H1 (cell line): ENCODE measurements around the gene ENPP1. TPM values are rescaled to one million over a fixed set of nuclear protein-coding genes. Genes with fewer than 3 reads are reported as not detected.

Experiments used
- CTCF ChIA-PET: fragments of 300-600 bp; sonication (Branson Sonifier 250); formaldehyde crosslinking; loops from one replicate; lab custom pipeline; 2021; ENCODE audit not compliant: partially characterized antibody; lab: Charles Lee
- POLR2A ChIA-PET: fragments of 300-600 bp; sonication (Branson Sonifier 250); formaldehyde crosslinking; loops from one replicate; lab custom pipeline; 2021; ENCODE audit warnings: inconsistent platforms; ENCODE audit not compliant: partially characterized antibody; lab: Charles Lee
- DNase-seq, 2 experiments: peaks; one replicate each; pipeline versions ENCODE4 v3.0.0 to v3.0.0-alpha.2; 2010 to 2022; ENCODE audit warnings: low spot score in 2 of 2, low read depth in 1 of 2, mixed read lengths in 1 of 2
- FAIRE-seq: peaks from 2 replicates; lab custom pipeline; 2011; peaks lifted over from hg19 to GRCh38; lab: Jason Lieb, UNC
- H2AFZ ChIP-seq: 2 replicates; pipeline ENCODE4 v1.8.1; 2012; ENCODE audit warnings: low read length, inconsistent platforms
- H2AK5ac ChIP-seq: 2 replicates; pipeline ENCODE4 v1.6.1; 2013; ENCODE audit warnings: low read depth, low read length
- H2BK120ac ChIP-seq: replicated peaks from 2 replicates; pipeline ENCODE3; 2013; ENCODE audit warnings: low read depth, low read length, inconsistent platforms
- H2BK12ac ChIP-seq: 2 replicates; pipeline ENCODE4 v1.6.1; 2013; ENCODE audit warnings: low read depth, low read length
- H2BK15ac ChIP-seq: 2 replicates; pipeline ENCODE4 v1.6.1; 2013; ENCODE audit warnings: low read length
- H2BK20ac ChIP-seq: 2 replicates; pipeline ENCODE4 v1.6.1; 2013; ENCODE audit warnings: low read length
- H2BK5ac ChIP-seq: 2 replicates; pipeline ENCODE4 v1.6.1; 2013; ENCODE audit warnings: low read depth, low read length
- H3K14ac ChIP-seq: 2 replicates; pipeline ENCODE4 v1.6.1; 2013; ENCODE audit warnings: inconsistent platforms; ENCODE audit not compliant: insufficient read length
- H3K18ac ChIP-seq: 2 replicates; pipeline ENCODE4 v1.6.1; 2013; ENCODE audit warnings: low read length; ENCODE audit errors: extremely low read depth
- H3K23ac ChIP-seq: 2 replicates; pipeline ENCODE4 v1.6.1; 2013; ENCODE audit warnings: inconsistent platforms; ENCODE audit not compliant: insufficient read length
- H3K23me2 ChIP-seq: 2 replicates; pipeline ENCODE4 v1.6.1; 2013; ENCODE audit warnings: low read depth, low read length
- H3K27ac ChIP-seq: 2 replicates; pipeline ENCODE4 v1.6.1; 2011; ENCODE audit warnings: low read depth, low read length, inconsistent platforms
- H3K27me3 ChIP-seq, 4 experiments: replicated peaks in 1 of 4; 1 replicate in 1 of 4; 2 replicates in 3 of 4; pipeline versions ENCODE4 v1.6.1 to v1.8.1; 2011 to 2013; ENCODE audit warnings: low read length in 3 of 4, mild to moderate bottlenecking in 3 of 4, inconsistent platforms in 2 of 4, mixed read lengths in 2 of 4, moderate library complexity in 1 of 4; ENCODE audit not compliant: control insufficient read depth in 3 of 4, insufficient read depth in 3 of 4; ENCODE audit errors: extremely low read depth in 1 of 4
- H3K36me3 ChIP-seq, 4 experiments: 2 replicates each; pipeline versions ENCODE4 v1.6.1 to v1.8.1; 2011 to 2013; ENCODE audit warnings: mild to moderate bottlenecking in 4 of 4, low read length in 3 of 4, moderate library complexity in 2 of 4, control low read depth in 1 of 4, inconsistent platforms in 1 of 4; ENCODE audit not compliant: insufficient read depth in 4 of 4, control insufficient read depth in 2 of 4
- H3K4ac ChIP-seq: replicated peaks from 2 replicates; pipeline ENCODE3; 2013; ENCODE audit warnings: low read length, low read depth, mixed read lengths, inconsistent platforms; ENCODE audit not compliant: insufficient read length
- H3K4me1 ChIP-seq, 4 experiments: replicated peaks in 1 of 4; 1 replicate in 1 of 4; 2 replicates in 3 of 4; pipeline versions ENCODE4 v1.6.1 to v1.8.1; 2011 to 2013; ENCODE audit warnings: low read length in 3 of 4, inconsistent platforms in 2 of 4, mixed read lengths in 1 of 4; ENCODE audit not compliant: insufficient read depth in 4 of 4, control insufficient read depth in 3 of 4
- H3K4me2 ChIP-seq, 2 experiments: 2 replicates each; pipeline versions ENCODE4 v1.6.1 to v1.8.1; 2011 to 2013; ENCODE audit warnings: low read depth in 2 of 2, low read length in 2 of 2, control low read depth in 1 of 2, inconsistent platforms in 1 of 2, mild to moderate bottlenecking in 1 of 2; ENCODE audit not compliant: insufficient read depth in 1 of 2
- H3K4me3 ChIP-seq, 4 experiments: fragments of 200-600, 300-600 bp in 1 of 4; sonication (generic), shearing (Covaris generic), sonication (Bioruptor Twin) in 1 of 4; 2 replicates each; pipeline versions ENCODE4 v1.5.1 to v1.8.1; 2011 to 2016; ENCODE audit warnings: low read length in 4 of 4, low read depth in 3 of 4, control low read depth in 2 of 4, inconsistent platforms in 2 of 4, mild to moderate bottlenecking in 2 of 4, mixed read lengths in 1 of 4, moderate library complexity in 1 of 4; ENCODE audit not compliant: insufficient read depth in 2 of 4; ENCODE audit errors: extremely low read depth in 1 of 4
- H3K56ac ChIP-seq: replicated peaks from 2 replicates; pipeline ENCODE3; 2013; ENCODE audit warnings: low read depth, mild to moderate bottlenecking, mixed read lengths, low read length, inconsistent platforms; ENCODE audit not compliant: insufficient read length
- H3K79me1 ChIP-seq: 2 replicates; pipeline ENCODE4 v1.6.1; 2013; ENCODE audit warnings: low read depth, low read length, control low read depth
- H3K79me2 ChIP-seq, 2 experiments: 2 replicates each; pipeline versions ENCODE4 v1.6.1 to v1.8.1; 2012 to 2013; ENCODE audit warnings: low read length in 2 of 2, mild to moderate bottlenecking in 2 of 2, inconsistent platforms in 1 of 2; ENCODE audit not compliant: insufficient read depth in 2 of 2, control insufficient read depth in 1 of 2
- H3K9ac ChIP-seq, 4 experiments: replicated peaks in 1 of 4; 1 replicate in 1 of 4; 2 replicates in 3 of 4; pipeline versions ENCODE4 v1.6.1 to v1.8.1; 2011 to 2013; ENCODE audit warnings: low read depth in 3 of 4, low read length in 3 of 4, control low read depth in 2 of 4, mild to moderate bottlenecking in 2 of 4, moderate library complexity in 2 of 4, inconsistent platforms in 1 of 4; ENCODE audit errors: extremely low read depth in 1 of 4
- H3K9me3 ChIP-seq, 2 experiments: 2 replicates each; pipeline versions ENCODE4 v1.6.1 to v1.8.1; 2012 to 2013; ENCODE audit warnings: mild to moderate bottlenecking in 2 of 2, moderate library complexity in 2 of 2, control low read depth in 1 of 2, inconsistent platforms in 1 of 2, low read depth in 1 of 2, low read length in 1 of 2, mixed read lengths in 1 of 2; ENCODE audit not compliant: insufficient read depth in 2 of 2
- H4K20me1 ChIP-seq, 2 experiments: replicated peaks in 1 of 2; 2 replicates each; pipeline versions ENCODE3 to v1.8.1; 2011 to 2013; ENCODE audit warnings: inconsistent platforms in 2 of 2, low read length in 2 of 2, mild to moderate bottlenecking in 1 of 2; ENCODE audit not compliant: insufficient read depth in 2 of 2, control insufficient read depth in 1 of 2
- H4K5ac ChIP-seq: 2 replicates; pipeline ENCODE4 v1.6.1; 2013; ENCODE audit warnings: low read length, low read depth, mixed read lengths, inconsistent platforms; ENCODE audit not compliant: insufficient read length
- H4K8ac ChIP-seq: 2 replicates; pipeline ENCODE4 v1.8.0; 2013; ENCODE audit warnings: mild to moderate bottlenecking, moderate library complexity, low read length, inconsistent platforms; ENCODE audit not compliant: insufficient read depth; ENCODE audit errors: extremely low read depth
- H4K91ac ChIP-seq: replicated peaks from 2 replicates; pipeline ENCODE3; 2013; ENCODE audit warnings: low read length, mixed read lengths, inconsistent platforms; ENCODE audit not compliant: insufficient read length
- BCL11A ChIP-seq, 2 experiments: IDR thresholded peaks; one replicate each; pipeline ENCODE4 v1.6.1; 2011; ENCODE audit warnings: low read depth in 2 of 2, low read length in 2 of 2, mild to moderate bottlenecking in 2 of 2
- BRCA1 ChIP-seq: IDR thresholded peaks from 2 replicates; pipeline ENCODE4 v1.6.1; 2012; ENCODE audit warnings: low read depth, low read length, improper control_type of control experiment
- CBX8 ChIP-seq: fragments of 300-800, 300-1000 bp; sonication (generic); IDR thresholded peaks from 2 replicates; pipeline ENCODE4 v1.7.1; 2016; ENCODE audit warnings: low read depth, low read length, borderline replicate concordance
- FOSL1 ChIP-seq: IDR thresholded peaks from 2 replicates; pipeline ENCODE4 v1.6.1; 2011; ENCODE audit warnings: mild to moderate bottlenecking, low read depth, low read length, moderate library complexity; ENCODE audit not compliant: insufficient read depth
- GABPA ChIP-seq: IDR thresholded peaks from 2 replicates; pipeline ENCODE4 v1.6.1; 2011; ENCODE audit warnings: mild to moderate bottlenecking, low read length, moderate library complexity, borderline replicate concordance; ENCODE audit not compliant: insufficient read depth
- KDM4A ChIP-seq: IDR thresholded peaks from one replicate; pipeline ENCODE4 v1.7.1; 2012; ENCODE audit warnings: low read depth, mild to moderate bottlenecking, moderate library complexity, low read length, inconsistent platforms; ENCODE audit not compliant: severe bottlenecking
- KDM5A ChIP-seq: fragments of 200-600 bp; IDR thresholded peaks from 2 replicates; pipeline ENCODE4 v1.7.1; 2012; ENCODE audit warnings: mild to moderate bottlenecking, low read length, inconsistent platforms, mixed read lengths
- SAP30 ChIP-seq: fragments of 300-600 bp; sonication (generic); IDR thresholded peaks from 2 replicates; pipeline ENCODE4 v1.7.1; 2012; ENCODE audit warnings: low read length, moderate library complexity, mild to moderate bottlenecking, inconsistent platforms; ENCODE audit not compliant: insufficient read depth, insufficient replicate concordance
- SP1 ChIP-seq: IDR thresholded peaks from 2 replicates; pipeline ENCODE4 v1.6.1; 2011; ENCODE audit warnings: low read depth, low read length
- TAF1 ChIP-seq: IDR thresholded peaks from 2 replicates; pipeline ENCODE4 v1.6.1; 2011; ENCODE audit warnings: mild to moderate bottlenecking, low read depth, low read length
- TEAD4 ChIP-seq: IDR thresholded peaks from 2 replicates; pipeline ENCODE4 v1.6.1; 2012; ENCODE audit warnings: low read depth, low read length, inconsistent platforms, mixed read lengths
- YY1 ChIP-seq: IDR thresholded peaks from 2 replicates; pipeline ENCODE4 v1.6.1; 2011; ENCODE audit warnings: low read depth, mild to moderate bottlenecking, low read length
- WGBS, 2 experiments: shearing (Covaris generic) in 1 of 2; methylation state at CpG; one replicate each; pipeline versions ENCODE4 v1.1.6 to v1.1.7; 2013 to 2015; ENCODE audit warnings: low lambda C conversion rate in 2 of 2, mixed read lengths in 2 of 2, inconsistent platforms in 1 of 2, low coverage in 1 of 2, missing lambda C conversion rate in 1 of 2; ENCODE audit not compliant: insufficient replicate concordance in 2 of 2, insufficient coverage in 1 of 2, insufficient read length in 1 of 2; ENCODE audit errors: extremely low coverage in 1 of 2, missing lambda C conversion rate in 1 of 2; 5-methylcytosine and 5-hydroxymethylcytosine counted together
- polyA plus RNA-seq, 7 experiments: library from polyadenylated mRNA; depleted of rRNA in 3 of 7; stranded (reverse) in 5 of 7; unstranded in 2 of 7; fragments of >200 nt in 5 of 7; fragments of 200-250 nt in 2 of 7; gene quantifications; 1 replicate in 5 of 7; 2 replicates in 1 of 7; 4 replicates in 1 of 7; pipeline versions ENCODE4 v1.2.1 to v1.2.3, GENCODE V29; 2011 to 2013; ENCODE audit warnings: missing spikeins in 2 of 7, mixed read lengths in 2 of 7
- total RNA-seq: library from RNA; stranded (reverse); fragmentation: NEBNext Ultra II Directional; extraction: Animal tissue kit (Norgen Biotek cat#: 25700); gene quantifications from 2 replicates; pipeline ENCODE4 v1.2.1, GENCODE V29; 2021

ENPP1 gene
- total and polyA plus RNA-seq, 2 of the 8 experiments (the other 6 are each of a cell fraction or from before 2014, with no cell fraction given), result 10.1 to 39.1 TPM

DNA sequence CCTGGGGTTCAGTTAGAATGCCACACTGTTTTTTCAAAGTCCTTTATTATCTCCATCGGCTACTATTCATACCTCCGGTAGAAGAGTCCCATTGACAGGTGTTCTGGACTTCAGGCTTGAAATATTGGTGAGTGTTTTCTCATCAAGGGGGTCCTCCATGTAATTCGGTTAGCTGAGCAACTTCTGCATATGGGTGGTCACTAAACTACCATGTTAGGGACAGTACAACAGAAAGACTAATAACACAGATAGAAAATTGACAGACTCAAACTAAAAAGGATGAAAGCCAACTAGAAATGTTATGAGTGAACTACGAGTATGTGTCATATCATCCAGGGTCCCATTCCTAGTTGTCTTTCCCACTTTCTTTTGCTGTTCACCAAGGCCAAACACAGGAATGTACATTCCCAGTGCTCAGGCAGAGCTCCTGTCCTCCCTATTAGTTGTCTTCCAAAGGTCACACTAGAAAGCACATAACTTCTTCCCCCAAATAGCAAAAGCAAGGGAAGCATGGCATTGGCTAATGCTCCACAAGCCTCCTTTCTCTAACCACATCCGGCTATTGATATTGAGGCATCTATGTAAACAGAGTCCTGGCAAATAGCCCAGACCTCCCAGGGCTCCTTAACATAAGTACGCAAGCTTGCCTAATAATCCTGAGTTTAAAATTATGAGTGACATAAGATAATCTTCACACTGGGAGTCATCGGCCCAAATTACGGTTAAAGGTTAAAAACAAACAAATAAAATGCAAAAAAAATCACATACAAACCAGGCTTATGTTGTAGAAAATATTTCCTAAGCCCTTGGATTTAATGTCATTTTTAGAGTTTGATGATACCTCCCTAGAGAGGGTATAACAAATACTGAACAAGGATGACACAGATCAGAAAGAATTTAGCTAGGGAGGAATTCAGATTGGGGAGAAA lies 130.1 kb downstream of the ENPP1 start:
- H3K18ac ChIP-seq, result no peak overlapping the region
- peaks cover 1 to 10% (median 6%) of the 10 kb centered on the region in 4 experiments; a peak in 4 of 7 replicates for H3K4me1 ChIP-seq
- no peaks in the 10 kb centered on the region for H3K23me2 ChIP-seq
- no peaks in the 10 kb centered on the region for H3K27me3 ChIP-seq
- WGBS, 2 experiments, result 78% methylated on average over 8 of the region's 8 CpGs; no CpG with 5 or more reads in 1 of the 2 experiments
- H2BK120ac ChIP-seq, result no peak overlapping the region
- H2BK12ac ChIP-seq, result no peak overlapping the region
- H3K36me3 ChIP-seq, result no peaks in the 10 kb centered on the region
- H2BK15ac ChIP-seq, result no peak overlapping the region
- FAIRE-seq (peak; percentile 76), DNase-seq (no peak)
- H2AK5ac ChIP-seq, result no peak overlapping the region
- no peak overlapping the region for H2AFZ ChIP-seq
- H3K9ac ChIP-seq, result no peak overlapping the region
- H3K79me2 ChIP-seq, result no peaks in the 10 kb centered on the region
- no peak overlapping the region for H4K91ac ChIP-seq
- no peaks in the 10 kb centered on the region for H3K9me3 ChIP-seq
- H3K79me1 ChIP-seq, result no peaks in the 10 kb centered on the region
- H3K4me2 ChIP-seq, result 0 out of 4 replicates have a peak overlapping the region, but pooled peaks of 1 of the 2 experiments have one; percentile 21
- H2BK5ac ChIP-seq, result no peak overlapping the region
- no peak overlapping the region for H4K5ac ChIP-seq
- no peak overlapping the region for H3K23ac ChIP-seq
- H3K14ac ChIP-seq, result no peak overlapping the region
- peaks cover 2 to 5% of the 10 kb centered on the region in 2 experiments for H4K20me1 ChIP-seq
- peak overlapping the region in 1 of 4 experiments; percentile 0; a peak in 1 of 8 replicates for H3K4me3 ChIP-seq
- ChIA-PET CTCF (interaction anchor here (0.8 to 1.9 kb wide), 9 partner anchors 8 to 243 kb away, joined by 3 to 7 read pairs (median 4); no protein-coding TSS in a partner anchor), POLR2A (interaction anchor here (0.6 to 14.8 kb wide), 4 partner anchors 11 to 283 kb away, joined by 3 to 216 read pairs (median 4); partner anchors contain the start of gene CCN2)
- H3K27ac ChIP-seq, result no peak overlapping the region
- no peak overlapping the region for H3K56ac ChIP-seq
- no peak overlapping the region for H2BK20ac ChIP-seq
- no peak overlapping the region for H4K8ac ChIP-seq
- H3K4ac ChIP-seq, result no peak overlapping the region
- TF ChIP-seq BRCA1 (no peak), GABPA (no peak), TEAD4 (no peak), KDM5A (no peak), YY1 (no peak), FOSL1 (no peak), SP1 (no peak), SAP30 (no peak), KDM4A (no peak), CBX8 (no peak), TAF1 (no peak), BCL11A (IDR thresholded peaks at IDR 0.05; ENCODE audit: low read depth in 2 of 2, low read length in 2 of 2) (no peak)
